H1 (cell line): ENCODE results near the gene TAF3. TPM values are rescaled to one million over a fixed set of nuclear protein-coding genes. Genes with fewer than 3 reads are reported as not detected.

Source experiments
- CTCF ChIA-PET: fragments of 300-600 bp; sonication (Branson Sonifier 250); formaldehyde crosslinking; loops from one replicate; lab custom pipeline; 2021; ENCODE audit not compliant: partially characterized antibody; lab: Charles Lee
- POLR2A ChIA-PET: fragments of 300-600 bp; sonication (Branson Sonifier 250); formaldehyde crosslinking; loops from one replicate; lab custom pipeline; 2021; ENCODE audit warnings: inconsistent platforms; ENCODE audit not compliant: partially characterized antibody; lab: Charles Lee
- DNase-seq, 2 experiments: peaks; one replicate each; pipeline versions ENCODE4 v3.0.0 to v3.0.0-alpha.2; 2010 to 2022; ENCODE audit warnings: low spot score in 2 of 2, low read depth in 1 of 2, mixed read lengths in 1 of 2
- FAIRE-seq: peaks from 2 replicates; lab custom pipeline; 2011; peaks lifted over from hg19 to GRCh38; lab: Jason Lieb, UNC
- H2AFZ ChIP-seq: 2 replicates; pipeline ENCODE4 v1.8.1; 2012; ENCODE audit warnings: low read length, inconsistent platforms
- H2AK5ac ChIP-seq: 2 replicates; pipeline ENCODE4 v1.6.1; 2013; ENCODE audit warnings: low read depth, low read length
- H2BK120ac ChIP-seq: replicated peaks from 2 replicates; pipeline ENCODE3; 2013; ENCODE audit warnings: low read depth, low read length, inconsistent platforms
- H2BK12ac ChIP-seq: 2 replicates; pipeline ENCODE4 v1.6.1; 2013; ENCODE audit warnings: low read depth, low read length
- H2BK15ac ChIP-seq: 2 replicates; pipeline ENCODE4 v1.6.1; 2013; ENCODE audit warnings: low read length
- H2BK20ac ChIP-seq: 2 replicates; pipeline ENCODE4 v1.6.1; 2013; ENCODE audit warnings: low read length
- H2BK5ac ChIP-seq: 2 replicates; pipeline ENCODE4 v1.6.1; 2013; ENCODE audit warnings: low read depth, low read length
- H3K14ac ChIP-seq: 2 replicates; pipeline ENCODE4 v1.6.1; 2013; ENCODE audit warnings: inconsistent platforms; ENCODE audit not compliant: insufficient read length
- H3K18ac ChIP-seq: 2 replicates; pipeline ENCODE4 v1.6.1; 2013; ENCODE audit warnings: low read length; ENCODE audit errors: extremely low read depth
- H3K23ac ChIP-seq: 2 replicates; pipeline ENCODE4 v1.6.1; 2013; ENCODE audit warnings: inconsistent platforms; ENCODE audit not compliant: insufficient read length
- H3K23me2 ChIP-seq: 2 replicates; pipeline ENCODE4 v1.6.1; 2013; ENCODE audit warnings: low read depth, low read length
- H3K27ac ChIP-seq: 2 replicates; pipeline ENCODE4 v1.6.1; 2011; ENCODE audit warnings: low read depth, low read length, inconsistent platforms
- H3K27me3 ChIP-seq, 4 experiments: replicated peaks in 1 of 4; 1 replicate in 1 of 4; 2 replicates in 3 of 4; pipeline versions ENCODE4 v1.6.1 to v1.8.1; 2011 to 2013; ENCODE audit warnings: low read length in 3 of 4, mild to moderate bottlenecking in 3 of 4, inconsistent platforms in 2 of 4, mixed read lengths in 2 of 4, moderate library complexity in 1 of 4; ENCODE audit not compliant: control insufficient read depth in 3 of 4, insufficient read depth in 3 of 4; ENCODE audit errors: extremely low read depth in 1 of 4
- H3K36me3 ChIP-seq, 4 experiments: 2 replicates each; pipeline versions ENCODE4 v1.6.1 to v1.8.1; 2011 to 2013; ENCODE audit warnings: mild to moderate bottlenecking in 4 of 4, low read length in 3 of 4, moderate library complexity in 2 of 4, control low read depth in 1 of 4, inconsistent platforms in 1 of 4; ENCODE audit not compliant: insufficient read depth in 4 of 4, control insufficient read depth in 2 of 4
- H3K4ac ChIP-seq: replicated peaks from 2 replicates; pipeline ENCODE3; 2013; ENCODE audit warnings: low read length, low read depth, mixed read lengths, inconsistent platforms; ENCODE audit not compliant: insufficient read length
- H3K4me1 ChIP-seq, 4 experiments: replicated peaks in 1 of 4; 1 replicate in 1 of 4; 2 replicates in 3 of 4; pipeline versions ENCODE4 v1.6.1 to v1.8.1; 2011 to 2013; ENCODE audit warnings: low read length in 3 of 4, inconsistent platforms in 2 of 4, mixed read lengths in 1 of 4; ENCODE audit not compliant: insufficient read depth in 4 of 4, control insufficient read depth in 3 of 4
- H3K4me2 ChIP-seq, 2 experiments: 2 replicates each; pipeline versions ENCODE4 v1.6.1 to v1.8.1; 2011 to 2013; ENCODE audit warnings: low read depth in 2 of 2, low read length in 2 of 2, control low read depth in 1 of 2, inconsistent platforms in 1 of 2, mild to moderate bottlenecking in 1 of 2; ENCODE audit not compliant: insufficient read depth in 1 of 2
- H3K4me3 ChIP-seq, 4 experiments: fragments of 200-600, 300-600 bp in 1 of 4; sonication (generic), shearing (Covaris generic), sonication (Bioruptor Twin) in 1 of 4; 2 replicates each; pipeline versions ENCODE4 v1.5.1 to v1.8.1; 2011 to 2016; ENCODE audit warnings: low read length in 4 of 4, low read depth in 3 of 4, control low read depth in 2 of 4, inconsistent platforms in 2 of 4, mild to moderate bottlenecking in 2 of 4, mixed read lengths in 1 of 4, moderate library complexity in 1 of 4; ENCODE audit not compliant: insufficient read depth in 2 of 4; ENCODE audit errors: extremely low read depth in 1 of 4
- H3K56ac ChIP-seq: replicated peaks from 2 replicates; pipeline ENCODE3; 2013; ENCODE audit warnings: low read depth, mild to moderate bottlenecking, mixed read lengths, low read length, inconsistent platforms; ENCODE audit not compliant: insufficient read length
- H3K79me1 ChIP-seq: 2 replicates; pipeline ENCODE4 v1.6.1; 2013; ENCODE audit warnings: low read depth, low read length, control low read depth
- H3K79me2 ChIP-seq, 2 experiments: 2 replicates each; pipeline versions ENCODE4 v1.6.1 to v1.8.1; 2012 to 2013; ENCODE audit warnings: low read length in 2 of 2, mild to moderate bottlenecking in 2 of 2, inconsistent platforms in 1 of 2; ENCODE audit not compliant: insufficient read depth in 2 of 2, control insufficient read depth in 1 of 2
- H3K9ac ChIP-seq, 4 experiments: replicated peaks in 1 of 4; 1 replicate in 1 of 4; 2 replicates in 3 of 4; pipeline versions ENCODE4 v1.6.1 to v1.8.1; 2011 to 2013; ENCODE audit warnings: low read depth in 3 of 4, low read length in 3 of 4, control low read depth in 2 of 4, mild to moderate bottlenecking in 2 of 4, moderate library complexity in 2 of 4, inconsistent platforms in 1 of 4; ENCODE audit errors: extremely low read depth in 1 of 4
- H3K9me3 ChIP-seq, 2 experiments: 2 replicates each; pipeline versions ENCODE4 v1.6.1 to v1.8.1; 2012 to 2013; ENCODE audit warnings: mild to moderate bottlenecking in 2 of 2, moderate library complexity in 2 of 2, control low read depth in 1 of 2, inconsistent platforms in 1 of 2, low read depth in 1 of 2, low read length in 1 of 2, mixed read lengths in 1 of 2; ENCODE audit not compliant: insufficient read depth in 2 of 2
- H4K20me1 ChIP-seq, 2 experiments: replicated peaks in 1 of 2; 2 replicates each; pipeline versions ENCODE3 to v1.8.1; 2011 to 2013; ENCODE audit warnings: inconsistent platforms in 2 of 2, low read length in 2 of 2, mild to moderate bottlenecking in 1 of 2; ENCODE audit not compliant: insufficient read depth in 2 of 2, control insufficient read depth in 1 of 2
- H4K5ac ChIP-seq: 2 replicates; pipeline ENCODE4 v1.6.1; 2013; ENCODE audit warnings: low read length, low read depth, mixed read lengths, inconsistent platforms; ENCODE audit not compliant: insufficient read length
- H4K8ac ChIP-seq: 2 replicates; pipeline ENCODE4 v1.8.0; 2013; ENCODE audit warnings: mild to moderate bottlenecking, moderate library complexity, low read length, inconsistent platforms; ENCODE audit not compliant: insufficient read depth; ENCODE audit errors: extremely low read depth
- H4K91ac ChIP-seq: replicated peaks from 2 replicates; pipeline ENCODE3; 2013; ENCODE audit warnings: low read length, mixed read lengths, inconsistent platforms; ENCODE audit not compliant: insufficient read length
- BCL11A ChIP-seq, 2 experiments: IDR thresholded peaks; one replicate each; pipeline ENCODE4 v1.6.1; 2011; ENCODE audit warnings: low read depth in 2 of 2, low read length in 2 of 2, mild to moderate bottlenecking in 2 of 2
- RBBP5 ChIP-seq: IDR thresholded peaks from 2 replicates; pipeline ENCODE4 v1.7.1; 2012; ENCODE audit warnings: low read depth, mild to moderate bottlenecking, inconsistent platforms, low read length, moderate library complexity, borderline replicate concordance
- SAP30 ChIP-seq: fragments of 300-600 bp; sonication (generic); IDR thresholded peaks from 2 replicates; pipeline ENCODE4 v1.7.1; 2012; ENCODE audit warnings: low read length, moderate library complexity, mild to moderate bottlenecking, inconsistent platforms; ENCODE audit not compliant: insufficient read depth, insufficient replicate concordance
- SRF ChIP-seq: IDR thresholded peaks from 2 replicates; pipeline ENCODE4 v1.6.1; 2011; ENCODE audit warnings: mild to moderate bottlenecking, low read depth, low read length, moderate library complexity
- WGBS, 2 experiments: shearing (Covaris generic) in 1 of 2; methylation state at CpG; one replicate each; pipeline versions ENCODE4 v1.1.6 to v1.1.7; 2013 to 2015; ENCODE audit warnings: low lambda C conversion rate in 2 of 2, mixed read lengths in 2 of 2, inconsistent platforms in 1 of 2, low coverage in 1 of 2, missing lambda C conversion rate in 1 of 2; ENCODE audit not compliant: insufficient replicate concordance in 2 of 2, insufficient coverage in 1 of 2, insufficient read length in 1 of 2; ENCODE audit errors: extremely low coverage in 1 of 2, missing lambda C conversion rate in 1 of 2; 5-methylcytosine and 5-hydroxymethylcytosine counted together
- polyA plus RNA-seq, 7 experiments: library from polyadenylated mRNA; depleted of rRNA in 3 of 7; stranded (reverse) in 5 of 7; unstranded in 2 of 7; fragments of >200 nt in 5 of 7; fragments of 200-250 nt in 2 of 7; gene quantifications; 1 replicate in 5 of 7; 2 replicates in 1 of 7; 4 replicates in 1 of 7; pipeline versions ENCODE4 v1.2.1 to v1.2.3, GENCODE V29; 2011 to 2013; ENCODE audit warnings: missing spikeins in 2 of 7, mixed read lengths in 2 of 7
- total RNA-seq: library from RNA; stranded (reverse); fragmentation: NEBNext Ultra II Directional; extraction: Animal tissue kit (Norgen Biotek cat#: 25700); gene quantifications from 2 replicates; pipeline ENCODE4 v1.2.1, GENCODE V29; 2021
- TF ChIP-seq, protein P1 (sequence below), 3 experiments: IDR thresholded peaks; 1 replicate in 2 of 3; 2 replicates in 1 of 3; pipeline versions ENCODE4 v1.5.1 to v1.6.1; 2011; ENCODE audit warnings: low read length in 3 of 3, mild to moderate bottlenecking in 3 of 3, inconsistent platforms in 2 of 3, low read depth in 1 of 3, moderate library complexity in 1 of 3; ENCODE audit not compliant: insufficient read depth in 1 of 3; ENCODE audit errors: control extremely low read depth in 1 of 3

TAF3 gene
- total and polyA plus RNA-seq, 2 of the 8 experiments (the other 6 are each of a cell fraction or from before 2014, with no cell fraction given), result 1.5 to 11.2 TPM

DNA sequence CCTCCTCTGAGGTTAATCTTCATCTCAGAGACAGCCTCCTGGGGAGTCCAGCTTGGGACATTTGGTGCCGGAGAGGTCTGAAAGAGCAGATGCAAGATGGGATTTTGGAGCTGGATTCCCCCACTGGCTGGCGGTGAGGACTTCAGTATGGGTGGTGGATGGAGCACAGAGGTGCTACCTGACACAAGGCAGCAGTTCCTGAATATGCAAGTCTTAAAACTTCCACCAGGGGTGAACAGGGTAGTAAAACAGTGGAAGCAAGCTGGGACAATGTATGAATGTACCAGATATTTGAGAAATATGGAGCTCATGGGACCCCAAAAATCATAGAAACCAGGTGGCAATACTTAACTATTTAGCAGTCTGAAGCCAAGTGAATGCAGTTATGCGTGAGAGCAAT lies 4.8 kb upstream of the TAF3 start:
- no peak overlapping the region for H2BK15ac ChIP-seq
- no peak for FAIRE-seq
- H3K27ac ChIP-seq, result no peak overlapping the region
- peaks cover 8% of the 10 kb centered on the region for H3K23me2 ChIP-seq
- no peaks in the 10 kb centered on the region for H3K27me3 ChIP-seq
- no peak overlapping the region for H3K23ac ChIP-seq
- peaks cover 0 to under 1% (median 0%) of the 10 kb centered on the region in 4 experiments; a peak in 1 of 8 replicates for H3K36me3 ChIP-seq
- H4K8ac ChIP-seq, result no peak overlapping the region
- WGBS, 2 experiments, result 63% methylated on average over 3 of the region's 3 CpGs; no CpG with 5 or more reads in 1 of the 2 experiments
- no peak overlapping the region for H2AK5ac ChIP-seq
- no peaks in the 10 kb centered on the region; a peak in 1 of 4 replicates for H3K9me3 ChIP-seq
- no peaks in the 10 kb centered on the region; a peak in 1 of 4 replicates for H3K79me2 ChIP-seq
- no peak overlapping the region for H4K91ac ChIP-seq
- no peak overlapping the region for H2BK12ac ChIP-seq
- no peak overlapping the region for H2AFZ ChIP-seq
- H2BK20ac ChIP-seq, result no peak overlapping the region
- no peak overlapping the region for H3K14ac ChIP-seq
- H3K4ac ChIP-seq, result no peak overlapping the region
- peaks cover 0 to 4% (median under 1%) of the 10 kb centered on the region in 4 experiments; a peak in 1 of 7 replicates for H3K4me1 ChIP-seq
- no peak overlapping the region for H4K5ac ChIP-seq
- TF ChIP-seq SAP30, result no peak
- no peak for TF ChIP-seq RBBP5
- TF ChIP-seq, protein P1, sequence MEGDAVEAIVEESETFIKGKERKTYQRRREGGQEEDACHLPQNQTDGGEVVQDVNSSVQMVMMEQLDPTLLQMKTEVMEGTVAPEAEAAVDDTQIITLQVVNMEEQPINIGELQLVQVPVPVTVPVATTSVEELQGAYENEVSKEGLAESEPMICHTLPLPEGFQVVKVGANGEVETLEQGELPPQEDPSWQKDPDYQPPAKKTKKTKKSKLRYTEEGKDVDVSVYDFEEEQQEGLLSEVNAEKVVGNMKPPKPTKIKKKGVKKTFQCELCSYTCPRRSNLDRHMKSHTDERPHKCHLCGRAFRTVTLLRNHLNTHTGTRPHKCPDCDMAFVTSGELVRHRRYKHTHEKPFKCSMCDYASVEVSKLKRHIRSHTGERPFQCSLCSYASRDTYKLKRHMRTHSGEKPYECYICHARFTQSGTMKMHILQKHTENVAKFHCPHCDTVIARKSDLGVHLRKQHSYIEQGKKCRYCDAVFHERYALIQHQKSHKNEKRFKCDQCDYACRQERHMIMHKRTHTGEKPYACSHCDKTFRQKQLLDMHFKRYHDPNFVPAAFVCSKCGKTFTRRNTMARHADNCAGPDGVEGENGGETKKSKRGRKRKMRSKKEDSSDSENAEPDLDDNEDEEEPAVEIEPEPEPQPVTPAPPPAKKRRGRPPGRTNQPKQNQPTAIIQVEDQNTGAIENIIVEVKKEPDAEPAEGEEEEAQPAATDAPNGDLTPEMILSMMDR (IDR thresholded peaks at IDR 0.05; ENCODE audit: control extremely low read depth in 1 of 3, insufficient read depth in 1 of 3, low read depth in 1 of 3, low read length in 3 of 3), result peak in 1 of 3 experiments; percentile 16; a peak in 1 of 4 replicates
- TF ChIP-seq SRF, result no peak
- no peak for TF ChIP-seq BCL11A (IDR thresholded peaks at IDR 0.05; ENCODE audit: low read depth in 2 of 2, low read length in 2 of 2)
- no peak overlapping the region for H3K56ac ChIP-seq
- DNase-seq, result no peak
- no peak overlapping the region for H3K18ac ChIP-seq
- no peak overlapping the region for H3K4me2 ChIP-seq
- no peak overlapping the region for H2BK120ac ChIP-seq
- POLR2A ChIA-PET, result interaction anchor here (1.2 to 1.5 kb wide), 2 partner anchors 9 to 26 kb away, joined by 3 to 6 read pairs; partner anchors contain the start of genes ATP5F1C and KIN
- H2BK5ac ChIP-seq, result no peak overlapping the region
- H4K20me1 ChIP-seq, result no peaks in the 10 kb centered on the region
- no peak overlapping the region for H3K4me3 ChIP-seq
- H3K9ac ChIP-seq, result no peak overlapping the region
- H3K79me1 ChIP-seq, result no peaks in the 10 kb centered on the region
- CTCF ChIA-PET, result interaction anchor here (0.5 to 2.2 kb wide), 7 partner anchors 9 to 379 kb away, joined by 3 to 5 read pairs (median 4); partner anchors contain the start of gene ATP5F1C
